Measurements from ENCODE around the gene SPINK2.

GRCh38 chr4:56773346-56773745 lies 48.2 kb downstream of the SPINK2 start:
- TF ChIP-seq POLR2A (IDR thresholded peaks at IDR 0.05; ENCODE audit: extremely low read depth, insufficient read length) (no peak), CTCF (IDR thresholded peaks at IDR 0.05; ENCODE audit: low read depth, low read length) (no peak), MYC (IDR thresholded peaks at IDR 0.05; ENCODE audit: low read depth, low read length) (no peak)
